Loucy (cell line): Measurements from ENCODE around the gene ENOX1.

Experiments used
- EZH2phosphoT487 ChIP-seq: fragments of 200-600 bp; IDR thresholded peaks from 2 replicates; pipeline ENCODE4 v1.6.1; 2018; ENCODE audit warnings: antibody characterized with exemption, mild to moderate bottlenecking, moderate library complexity, borderline replicate concordance
- TF ChIP-seq, protein P1 (sequence below): fragments of 200-600 bp; sonication (generic); conservative IDR thresholded peaks from 2 replicates; pipeline ENCODE4 v1.5.1; 2014; ENCODE audit warnings: mild to moderate bottlenecking, antibody characterized with exemption, low read length

DNA sequence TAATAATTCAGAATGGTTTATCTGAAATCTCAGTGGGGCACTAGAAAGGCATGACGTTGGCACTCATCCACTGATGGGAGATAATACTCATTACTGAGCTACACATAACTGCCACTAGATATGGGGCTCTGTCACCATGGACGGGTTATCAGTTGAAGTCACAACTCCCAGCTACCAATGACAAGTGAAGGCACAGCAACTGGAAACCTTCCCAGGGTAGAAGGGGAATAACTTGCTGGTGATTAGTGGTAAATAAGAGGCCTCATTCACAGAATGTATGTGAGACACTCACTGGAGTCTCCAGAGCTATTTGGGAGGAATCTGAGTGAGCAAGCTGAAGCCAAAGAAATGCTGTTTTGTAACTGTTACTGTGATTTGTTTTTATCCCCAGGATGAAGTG, 249.6 kb downstream of the ENOX1 start:
- TF ChIP-seq, protein P1, sequence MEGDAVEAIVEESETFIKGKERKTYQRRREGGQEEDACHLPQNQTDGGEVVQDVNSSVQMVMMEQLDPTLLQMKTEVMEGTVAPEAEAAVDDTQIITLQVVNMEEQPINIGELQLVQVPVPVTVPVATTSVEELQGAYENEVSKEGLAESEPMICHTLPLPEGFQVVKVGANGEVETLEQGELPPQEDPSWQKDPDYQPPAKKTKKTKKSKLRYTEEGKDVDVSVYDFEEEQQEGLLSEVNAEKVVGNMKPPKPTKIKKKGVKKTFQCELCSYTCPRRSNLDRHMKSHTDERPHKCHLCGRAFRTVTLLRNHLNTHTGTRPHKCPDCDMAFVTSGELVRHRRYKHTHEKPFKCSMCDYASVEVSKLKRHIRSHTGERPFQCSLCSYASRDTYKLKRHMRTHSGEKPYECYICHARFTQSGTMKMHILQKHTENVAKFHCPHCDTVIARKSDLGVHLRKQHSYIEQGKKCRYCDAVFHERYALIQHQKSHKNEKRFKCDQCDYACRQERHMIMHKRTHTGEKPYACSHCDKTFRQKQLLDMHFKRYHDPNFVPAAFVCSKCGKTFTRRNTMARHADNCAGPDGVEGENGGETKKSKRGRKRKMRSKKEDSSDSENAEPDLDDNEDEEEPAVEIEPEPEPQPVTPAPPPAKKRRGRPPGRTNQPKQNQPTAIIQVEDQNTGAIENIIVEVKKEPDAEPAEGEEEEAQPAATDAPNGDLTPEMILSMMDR = no peak
- no peak for TF ChIP-seq EZH2phosphoT487
